Ishikawa (cell line): ENCODE results near the gene SCAF1.

ENCODE experiments used
- CEBPB ChIP-seq: IDR thresholded peaks from 2 replicates; pipeline ENCODE4 v1.6.1; 2012
- CREB1 ChIP-seq: IDR thresholded peaks from 2 replicates; pipeline ENCODE4 v1.6.1; 2012; ENCODE audit warnings: low read depth
- EGR1 ChIP-seq: IDR thresholded peaks from 2 replicates; pipeline ENCODE4 v1.6.1; 2012
- EP300 ChIP-seq: IDR thresholded peaks from 2 replicates; pipeline ENCODE4 v1.6.1; 2012; ENCODE audit warnings: borderline replicate concordance
- FOXM1 ChIP-seq: IDR thresholded peaks from 2 replicates; pipeline ENCODE4 v1.6.1; 2012; ENCODE audit warnings: low read depth, borderline replicate concordance
- NFIC ChIP-seq: IDR thresholded peaks from 2 replicates; pipeline ENCODE4 v1.6.1; 2012
- RAD21 ChIP-seq: IDR thresholded peaks from 2 replicates; pipeline ENCODE4 v1.6.1; 2012; ENCODE audit warnings: low read depth
- TAF1 ChIP-seq: IDR thresholded peaks from 2 replicates; pipeline ENCODE4 v1.6.1; 2012; ENCODE audit warnings: low read depth, mild to moderate bottlenecking
- TCF12 ChIP-seq: IDR thresholded peaks from 2 replicates; pipeline ENCODE4 v1.6.1; 2012; ENCODE audit warnings: low read depth
- TEAD4 ChIP-seq: IDR thresholded peaks from 2 replicates; pipeline ENCODE4 v1.6.1; 2012
- YY1 ChIP-seq: IDR thresholded peaks from 2 replicates; pipeline ENCODE4 v1.6.1; 2012; ENCODE audit warnings: low read depth
- ZBTB7A ChIP-seq: IDR thresholded peaks from 2 replicates; pipeline ENCODE4 v1.6.1; 2012; ENCODE audit warnings: low read depth
- TF ChIP-seq, protein P1 (sequence below): IDR thresholded peaks from 2 replicates; pipeline ENCODE4 v1.6.1; 2012
- TF ChIP-seq, protein P2 (sequence below): IDR thresholded peaks from 2 replicates; pipeline ENCODE4 v1.6.1; 2012; ENCODE audit warnings: low read depth, mild to moderate bottlenecking
- TF ChIP-seq, protein P3 (sequence below): IDR thresholded peaks from 2 replicates; pipeline ENCODE4 v1.6.1; 2012

SCAF1 gene

DNA sequence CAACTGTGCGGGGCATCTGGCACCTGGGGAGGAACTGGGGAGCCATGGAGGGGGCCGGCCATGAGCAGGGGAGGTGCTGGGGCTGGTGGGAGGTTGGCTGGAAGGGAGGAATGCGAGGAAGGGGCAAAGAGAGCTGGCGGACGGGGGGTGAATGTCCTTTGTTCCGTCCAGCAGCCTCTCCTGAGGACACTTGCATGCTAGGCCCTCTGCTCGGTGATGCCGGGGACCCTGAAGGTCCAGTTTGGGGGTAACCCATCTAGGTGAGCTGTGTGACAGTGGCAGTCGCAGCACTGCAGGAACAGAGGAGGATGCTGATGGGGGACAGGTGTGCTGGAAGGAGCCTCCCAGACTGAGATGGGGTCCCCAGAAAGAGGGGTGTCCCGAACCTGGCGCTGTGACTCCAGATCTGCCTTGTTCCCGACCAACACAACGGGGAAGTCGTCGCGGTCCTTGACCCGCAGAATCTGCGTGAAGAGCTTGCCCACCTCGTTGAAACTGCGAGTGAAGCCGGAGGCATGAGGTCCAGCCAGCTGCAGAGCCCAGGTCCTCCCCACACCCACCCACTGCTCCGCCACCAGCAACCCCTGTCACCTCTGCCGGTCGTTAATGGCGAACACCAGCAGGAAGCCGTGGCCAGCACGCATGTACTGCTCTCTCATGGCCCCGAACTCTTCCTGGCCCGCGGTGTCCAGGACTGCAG is 5.6 kb upstream of the SCAF1 start:
- TF ChIP-seq EP300 (no peak), TAF1 (no peak), EGR1 (no peak), TCF12 (no peak), CREB1 (no peak), TEAD4 (no peak), CEBPB (no peak), RAD21 (no peak), FOXM1 (no peak), NFIC (no peak), YY1 (no peak), ZBTB7A (no peak)
- TF ChIP-seq, protein P1, sequence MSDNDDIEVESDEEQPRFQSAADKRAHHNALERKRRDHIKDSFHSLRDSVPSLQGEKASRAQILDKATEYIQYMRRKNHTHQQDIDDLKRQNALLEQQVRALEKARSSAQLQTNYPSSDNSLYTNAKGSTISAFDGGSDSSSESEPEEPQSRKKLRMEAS = no peak
- TF ChIP-seq, protein P2, sequence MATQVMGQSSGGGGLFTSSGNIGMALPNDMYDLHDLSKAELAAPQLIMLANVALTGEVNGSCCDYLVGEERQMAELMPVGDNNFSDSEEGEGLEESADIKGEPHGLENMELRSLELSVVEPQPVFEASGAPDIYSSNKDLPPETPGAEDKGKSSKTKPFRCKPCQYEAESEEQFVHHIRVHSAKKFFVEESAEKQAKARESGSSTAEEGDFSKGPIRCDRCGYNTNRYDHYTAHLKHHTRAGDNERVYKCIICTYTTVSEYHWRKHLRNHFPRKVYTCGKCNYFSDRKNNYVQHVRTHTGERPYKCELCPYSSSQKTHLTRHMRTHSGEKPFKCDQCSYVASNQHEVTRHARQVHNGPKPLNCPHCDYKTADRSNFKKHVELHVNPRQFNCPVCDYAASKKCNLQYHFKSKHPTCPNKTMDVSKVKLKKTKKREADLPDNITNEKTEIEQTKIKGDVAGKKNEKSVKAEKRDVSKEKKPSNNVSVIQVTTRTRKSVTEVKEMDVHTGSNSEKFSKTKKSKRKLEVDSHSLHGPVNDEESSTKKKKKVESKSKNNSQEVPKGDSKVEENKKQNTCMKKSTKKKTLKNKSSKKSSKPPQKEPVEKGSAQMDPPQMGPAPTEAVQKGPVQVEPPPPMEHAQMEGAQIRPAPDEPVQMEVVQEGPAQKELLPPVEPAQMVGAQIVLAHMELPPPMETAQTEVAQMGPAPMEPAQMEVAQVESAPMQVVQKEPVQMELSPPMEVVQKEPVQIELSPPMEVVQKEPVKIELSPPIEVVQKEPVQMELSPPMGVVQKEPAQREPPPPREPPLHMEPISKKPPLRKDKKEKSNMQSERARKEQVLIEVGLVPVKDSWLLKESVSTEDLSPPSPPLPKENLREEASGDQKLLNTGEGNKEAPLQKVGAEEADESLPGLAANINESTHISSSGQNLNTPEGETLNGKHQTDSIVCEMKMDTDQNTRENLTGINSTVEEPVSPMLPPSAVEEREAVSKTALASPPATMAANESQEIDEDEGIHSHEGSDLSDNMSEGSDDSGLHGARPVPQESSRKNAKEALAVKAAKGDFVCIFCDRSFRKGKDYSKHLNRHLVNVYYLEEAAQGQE = no peak
- TF ChIP-seq, protein P3, sequence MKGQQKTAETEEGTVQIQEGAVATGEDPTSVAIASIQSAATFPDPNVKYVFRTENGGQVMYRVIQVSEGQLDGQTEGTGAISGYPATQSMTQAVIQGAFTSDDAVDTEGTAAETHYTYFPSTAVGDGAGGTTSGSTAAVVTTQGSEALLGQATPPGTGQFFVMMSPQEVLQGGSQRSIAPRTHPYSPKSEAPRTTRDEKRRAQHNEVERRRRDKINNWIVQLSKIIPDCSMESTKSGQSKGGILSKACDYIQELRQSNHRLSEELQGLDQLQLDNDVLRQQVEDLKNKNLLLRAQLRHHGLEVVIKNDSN = no peak

DNA sequence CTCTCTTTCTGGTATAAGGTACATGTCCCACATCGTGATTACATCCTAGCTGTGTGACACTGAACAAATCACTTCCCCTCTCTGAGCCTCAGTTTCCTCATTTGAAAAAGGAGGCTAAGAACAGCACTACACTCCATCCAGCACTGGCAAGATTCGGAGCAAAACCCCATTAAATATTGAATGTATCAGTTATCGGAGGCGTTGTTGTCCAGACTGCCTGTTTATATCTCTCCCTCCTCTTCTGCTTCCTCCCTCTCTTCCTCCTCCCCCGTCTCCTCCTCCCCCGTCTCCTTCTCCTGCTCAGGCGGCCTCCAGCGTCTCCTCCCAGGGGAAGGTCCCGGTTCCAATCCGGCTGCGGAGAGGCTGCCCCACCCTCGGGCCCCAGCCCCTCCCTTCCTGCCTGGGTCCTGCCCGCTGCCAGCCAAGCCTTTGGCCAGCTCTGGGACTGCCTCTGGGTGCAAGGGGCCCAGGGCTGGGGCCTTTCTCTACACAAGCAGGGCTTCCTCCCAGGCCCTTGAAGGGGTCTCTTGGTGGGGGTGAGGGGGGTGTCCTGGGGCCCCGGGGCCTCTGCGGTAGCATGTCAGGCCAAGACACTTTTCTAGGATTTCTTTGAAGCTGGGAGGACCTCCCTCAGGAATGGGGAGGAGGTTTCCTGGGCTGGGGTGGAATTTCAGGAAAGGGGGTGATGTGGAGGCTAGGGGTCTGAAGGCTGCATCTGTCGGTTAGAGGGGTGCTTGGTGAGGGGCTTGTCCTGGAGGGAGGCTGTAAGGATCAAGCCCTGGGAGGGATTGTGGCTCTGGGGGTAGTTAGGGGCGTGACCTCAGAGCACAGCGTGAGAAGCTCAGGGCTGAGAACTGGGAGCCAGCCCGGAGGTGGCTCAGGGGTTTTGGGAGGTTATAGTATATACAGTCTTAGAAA is 3.9 kb upstream of the SCAF1 start:
- TF ChIP-seq EGR1 = peak; percentile 23; the same call in 1 of the 2 replicates
- TF ChIP-seq ZBTB7A = no peak

DNA sequence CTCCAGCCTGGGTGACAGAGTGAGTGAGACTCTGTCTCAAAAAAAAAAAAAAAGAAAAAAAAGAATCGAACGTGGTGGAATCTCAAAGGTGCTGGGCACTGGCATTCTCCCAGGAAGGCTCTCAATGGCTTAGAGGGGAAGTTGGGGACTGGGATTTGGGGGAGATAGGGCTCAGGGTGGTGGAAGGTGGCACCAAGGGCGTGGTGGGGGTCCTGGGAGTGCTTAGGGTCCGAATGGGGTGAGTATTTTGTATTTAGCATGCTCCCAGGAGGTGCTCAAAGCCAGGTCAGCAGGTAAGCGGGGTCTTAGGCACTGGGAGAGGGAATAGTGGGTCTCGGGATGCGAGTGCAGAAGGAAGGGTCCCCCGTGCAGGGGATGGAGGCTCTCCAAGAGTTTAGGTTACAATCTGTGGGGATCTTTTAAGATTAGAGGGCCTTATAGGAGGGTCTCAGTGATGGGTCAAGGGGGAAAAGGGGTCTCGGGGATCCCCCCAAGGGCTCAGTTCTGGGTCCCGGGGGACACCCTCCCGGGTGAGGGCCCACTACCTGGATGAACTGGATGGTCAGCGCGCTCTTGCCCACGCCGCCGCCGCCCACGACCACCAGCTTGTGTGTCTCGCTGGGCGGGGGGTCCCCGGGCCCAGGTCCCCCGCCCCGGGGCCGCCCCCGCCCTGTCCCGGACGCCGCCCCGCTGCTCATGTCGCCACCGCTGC is 2.5 kb upstream of the SCAF1 start:
- TF ChIP-seq FOXM1 (no peak), EGR1 (peak; percentile 42; the same call in 1 of the 2 replicates), CEBPB (no peak), ZBTB7A (peak; percentile 97), TCF12 (no peak)
- TF ChIP-seq, protein P1 = no peak

DNA sequence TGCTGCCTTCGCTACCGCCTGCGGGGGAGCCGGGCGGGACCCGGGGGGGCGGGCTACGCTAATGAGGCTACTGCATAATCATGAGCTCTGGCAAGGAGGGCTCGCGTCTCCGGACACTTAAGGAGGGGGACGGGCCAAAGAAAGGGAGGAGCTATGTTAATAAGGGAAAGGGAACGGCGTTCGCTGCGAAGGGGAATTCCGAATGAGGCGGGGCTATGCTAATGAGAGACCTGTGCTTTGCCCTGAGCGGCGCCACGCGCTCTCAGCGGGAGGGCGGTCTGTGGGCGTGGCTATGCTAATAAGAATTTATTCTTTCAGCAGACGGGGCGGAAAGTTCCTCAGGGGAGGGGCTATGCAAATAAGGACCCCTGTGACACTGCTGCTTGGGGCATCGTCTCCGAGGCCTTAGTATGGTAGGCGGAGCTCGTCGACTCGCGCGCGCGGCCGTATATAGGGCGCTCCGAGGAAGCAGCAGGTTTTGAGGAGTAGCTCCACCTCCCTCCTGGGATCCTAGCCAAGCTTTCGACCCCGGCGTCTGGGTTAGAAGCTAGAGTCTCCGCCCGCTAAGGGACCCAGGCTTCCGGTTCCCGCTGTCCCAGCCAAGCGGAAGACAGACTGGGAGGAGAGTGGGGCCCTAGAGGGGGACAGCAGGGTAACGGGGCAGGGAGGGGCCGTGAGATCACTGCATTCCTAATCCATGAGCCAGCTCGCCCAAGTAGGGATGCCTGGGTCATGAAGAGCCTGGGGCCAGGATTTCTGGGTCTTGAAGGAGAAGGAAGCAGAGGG is 1.7 kb upstream of the SCAF1 start, which contains the start of gene RRAS:
RRAS (minus strand) TSS at position 31 of the 786 bp plus-strand sequence. CDS start 45 bp downstream, outside the sequence.
- TF ChIP-seq TAF1 = peak; percentile 72
- TF ChIP-seq NFIC = peak; percentile 77
- peak; percentile 71; the same call in 1 of the 2 replicates for TF ChIP-seq EP300
- TF ChIP-seq RAD21 = no peak
- TF ChIP-seq, protein P3 = no peak
- TF ChIP-seq, protein P2 = no peak
- TF ChIP-seq YY1 = 0 out of 2 replicates have a peak, but pooled peaks have one; percentile 42
- peak; percentile 54; the same call in 1 of the 2 replicates for TF ChIP-seq CREB1
- no peak for TF ChIP-seq EGR1
- no peak for TF ChIP-seq CEBPB
- peak; percentile 86 for TF ChIP-seq TEAD4
- TF ChIP-seq, protein P1 = peak; percentile 34; the same call in 1 of the 2 replicates
- TF ChIP-seq TCF12 = peak; percentile 84
- peak; percentile 37; the same call in 1 of the 2 replicates for TF ChIP-seq ZBTB7A
- TF ChIP-seq FOXM1 = peak; percentile 60; the same call in 1 of the 2 replicates
